Hippocampal formation (tissue), 2 donors: Measurements from ENCODE around the gene CT47C1.
A peak's percentile ranks its signal among the peaks of the same experiment; 100 is the strongest.

Experiments used
- DNase-seq, 2 donors: peaks; one replicate each; lab custom pipeline; 2025; lab: John Stamatoyannopoulos, UW

CT47C1 gene

GRCh38 chrX:119073911-119074310, 1.1 kb downstream of the CT47C1 start:
- no peak for DNase-seq

GRCh38 chrX:119075270-119076025, 2.7 kb downstream of the CT47C1 start:
- DNase-seq: no peak

- no peak for DNase-seq
These were observed 9.5 kb downstream of the CT47C1 start for GRCh38 chrX:119082278-119082677.

GRCh38 chrX:119084766-119085165, 12.0 kb downstream of the CT47C1 start:
- DNase-seq: no peak

GRCh38 chrX:119087121-119087520, 14.3 kb downstream of the CT47C1 start:
- no peak for DNase-seq

- no peak for DNase-seq
These were observed 16.8 kb downstream of the CT47C1 start for GRCh38 chrX:119089619-119090018.

- no peak for DNase-seq
These were observed 17.8 kb downstream of the CT47C1 start for GRCh38 chrX:119090627-119091026.

- DNase-seq: no peak
These were observed 21.4 kb downstream of the CT47C1 start for GRCh38 chrX:119093991-119094735.

- DNase-seq: no peak
These were observed 22.0 kb downstream of the CT47C1 start for GRCh38 chrX:119094819-119095218.

GRCh38 chrX:119095936-119096335, 23.1 kb downstream of the CT47C1 start:
- DNase-seq: no peak

- DNase-seq: no peak
These were observed 28.4 kb downstream of the CT47C1 start for GRCh38 chrX:119101168-119101567.

GRCh38 chrX:119105826-119106225, 33.0 kb downstream of the CT47C1 start:
- DNase-seq: no peak

GRCh38 chrX:119107206-119107605, 34.4 kb downstream of the CT47C1 start:
- no peak for DNase-seq

GRCh38 chrX:119118780-119119395, 46.1 kb downstream of the CT47C1 start:
- DNase-seq: peak in 1 of 2 donors; percentile 6

GRCh38 chrX:119121341-119121740, 48.5 kb downstream of the CT47C1 start:
- DNase-seq: no peak
